ENCODE measurements around the gene GMDS.

GRCh38 chr6:1972962-1973361 is 272.4 kb downstream of the GMDS start:
- no peak for TF ChIP-seq FOXP1 (CRISPR knock-in tag; IDR thresholded peaks at IDR 0.05; ENCODE audit: borderline replicate concordance)
- no peak for TF ChIP-seq CTCF (IDR thresholded peaks at IDR 0.05)
- no peak for TF ChIP-seq FOXJ3 (CRISPR knock-in tag; IDR thresholded peaks at IDR 0.05; ENCODE audit: borderline replicate concordance)

All from WTC11 (cell line).